ENCODE data around the gene LBHD1.
"Not testable (repeated sequence)": the region's sequence is repeated elsewhere in the genome, so short reads cannot be mapped to it uniquely, and the experiment has no call there.

The LBHD1 gene

DNA sequence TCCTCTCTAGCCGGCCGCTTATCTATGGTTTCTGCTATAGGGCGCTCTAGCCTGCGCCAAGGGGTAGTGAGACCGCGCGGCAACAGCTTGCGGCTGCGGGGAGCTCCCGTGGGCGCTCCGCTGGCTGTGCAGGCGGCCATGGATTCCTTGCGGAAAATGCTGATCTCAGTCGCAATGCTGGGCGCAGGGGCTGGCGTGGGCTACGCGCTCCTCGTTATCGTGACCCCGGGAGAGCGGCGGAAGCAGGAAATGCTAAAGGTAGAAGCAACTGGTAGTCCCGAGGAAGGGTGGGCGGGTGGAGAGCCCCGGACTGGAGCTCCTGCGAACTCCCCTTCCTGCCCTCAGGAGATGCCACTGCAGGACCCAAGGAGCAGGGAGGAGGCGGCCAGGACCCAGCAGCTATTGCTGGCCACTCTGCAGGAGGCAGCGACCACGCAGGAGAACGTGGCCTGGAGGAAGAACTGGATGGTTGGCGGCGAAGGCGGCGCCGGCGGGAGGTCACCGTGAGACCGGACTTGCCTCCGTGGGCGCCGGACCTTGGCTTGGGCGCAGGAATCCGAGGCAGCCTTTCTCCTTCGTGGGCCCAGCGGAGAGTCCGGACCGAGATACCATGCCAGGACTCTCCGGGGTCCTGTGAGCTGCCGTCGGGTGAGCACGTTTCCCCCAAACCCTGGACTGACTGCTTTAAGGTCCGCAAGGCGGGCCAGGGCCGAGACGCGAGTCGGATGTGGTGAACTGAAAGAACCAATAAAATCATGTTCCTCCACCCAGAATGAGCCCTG is at the start of gene LBHD1, which contains the start of gene UQCC3:
Gene LBHD1 (minus strand): TSS at position 660 of the 782 bp plus-strand sequence. CDS start 2,236 bp downstream, outside the sequence.
Gene UQCC3 (plus strand): TSS at position 66 of the 782 bp plus-strand sequence. CDS start 73 bp downstream, at position 139.
- DNase-seq, result peak; percentile 66

GRCh38 chr11:62719302-62719978 is 47.4 kb upstream of the LBHD1 start:
- DNase-seq, result no peak

- no peak for DNase-seq
Observed at GRCh38 chr11:62716816-62717215, 44.7 kb upstream of the LBHD1 start.

GRCh38 chr11:62716206-62716605 is 44.1 kb upstream of the LBHD1 start:
- no peak for DNase-seq

DNA sequence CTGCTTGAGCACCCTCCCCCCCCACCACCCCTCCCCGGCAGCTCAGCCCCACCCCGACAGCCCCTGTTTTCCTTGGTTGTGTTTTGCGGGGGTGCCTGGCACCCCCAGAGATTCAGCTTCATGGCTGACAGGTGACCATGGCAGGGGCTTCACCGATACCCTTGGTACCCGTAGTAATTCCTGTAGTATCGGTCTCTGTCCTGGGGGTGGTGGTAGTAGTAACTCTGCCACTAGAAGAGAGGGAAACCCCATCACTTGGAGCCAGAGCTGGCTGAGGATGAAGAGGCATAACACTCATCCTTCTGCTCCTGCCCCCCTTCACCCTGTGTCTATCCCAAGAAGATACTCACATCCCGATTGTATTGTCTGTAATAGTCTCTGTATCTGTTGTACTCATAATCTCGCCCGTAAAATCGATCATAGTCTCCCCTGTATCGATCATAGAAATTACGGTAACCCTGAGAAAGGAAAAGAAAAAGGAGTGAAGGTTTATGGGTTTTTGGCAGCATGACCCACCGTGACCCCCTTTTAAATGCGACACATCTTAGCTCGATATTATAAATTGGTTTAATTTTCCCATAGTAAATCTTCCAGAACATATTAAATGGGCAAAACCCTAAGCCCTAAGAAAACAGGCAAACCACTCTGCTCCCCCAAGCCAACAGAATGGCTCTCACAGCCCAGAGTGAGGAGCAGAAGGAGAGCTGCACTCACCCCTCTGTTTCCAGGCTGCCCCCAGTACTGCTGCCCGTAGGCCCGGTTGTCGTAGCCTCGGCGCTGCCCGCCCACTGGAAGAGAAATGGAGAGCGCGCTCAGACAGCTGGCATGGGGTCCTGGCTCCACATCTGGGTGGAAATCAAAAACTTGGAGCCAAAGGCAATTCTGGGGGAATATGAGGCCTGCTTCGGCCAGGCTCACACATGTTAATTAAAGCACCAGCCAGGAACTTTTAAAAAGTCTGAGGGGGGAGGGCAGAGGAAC is 43.4 kb upstream of the LBHD1 start:
- no peak for DNase-seq

DNA sequence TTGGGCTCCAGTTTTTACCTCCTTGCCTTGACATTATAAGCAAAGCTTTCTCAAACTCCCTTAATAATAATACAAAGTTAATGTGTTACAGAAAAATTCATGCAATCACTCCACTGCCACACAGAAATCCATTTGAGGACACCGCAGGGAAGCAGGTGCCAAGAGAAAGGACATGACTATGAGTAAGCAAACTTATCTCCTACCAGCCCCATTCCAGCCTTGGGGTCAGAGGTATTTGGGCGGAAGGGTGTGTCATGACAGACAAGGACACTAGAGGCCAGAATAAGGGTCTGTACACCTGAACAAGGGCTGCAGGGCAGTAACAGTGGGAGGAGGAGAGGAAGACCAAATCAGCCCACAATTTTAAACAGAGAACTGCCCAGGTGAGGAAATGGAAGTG is 41.3 kb upstream of the LBHD1 start:
- DNase-seq, result no peak

DNA sequence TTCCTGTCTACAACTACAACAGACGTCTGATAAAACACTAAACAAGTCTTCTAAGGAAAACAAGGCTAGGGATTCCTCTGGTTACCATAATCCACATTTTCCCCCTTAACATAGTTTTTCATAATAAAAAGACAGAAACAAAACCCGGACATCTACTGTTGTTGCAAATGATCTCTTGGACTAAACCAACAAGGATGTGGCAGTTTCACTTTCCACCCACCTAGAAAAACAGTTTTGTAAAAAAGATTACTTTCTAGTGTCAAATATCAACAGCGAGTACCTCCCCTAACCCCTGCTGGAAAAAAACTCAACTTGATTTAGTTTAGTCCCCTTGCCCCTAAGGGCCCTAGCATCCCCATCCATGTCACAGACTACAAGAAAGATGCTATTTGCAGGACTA is 40.8 kb upstream of the LBHD1 start:
- no peak for DNase-seq

DNA sequence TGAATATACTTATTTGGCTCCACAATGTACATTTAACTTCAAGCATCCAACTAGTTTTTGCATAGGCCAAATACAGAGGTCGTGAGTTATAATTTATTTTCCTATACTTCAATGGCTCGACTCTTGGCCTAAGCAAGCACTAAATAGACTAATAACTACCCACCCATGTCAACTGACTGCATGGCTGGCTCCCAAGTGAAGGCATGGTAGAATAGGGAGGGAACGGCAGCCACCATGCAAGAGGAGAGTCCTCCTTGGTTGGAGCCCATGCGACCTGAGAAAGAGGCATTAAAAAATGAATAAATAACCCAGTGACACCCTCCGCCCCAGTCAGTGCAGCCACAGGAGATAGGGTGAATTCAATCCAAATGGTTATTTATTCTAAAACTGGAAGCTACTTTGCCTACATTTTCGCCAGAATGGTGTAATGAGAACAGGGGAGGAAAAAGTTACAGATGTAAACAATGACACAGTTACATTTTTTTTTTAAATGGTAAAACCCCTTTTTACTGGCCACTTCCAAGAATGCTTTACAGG is 40.3 kb upstream of the LBHD1 start:
- DNase-seq, result no peak

DNA sequence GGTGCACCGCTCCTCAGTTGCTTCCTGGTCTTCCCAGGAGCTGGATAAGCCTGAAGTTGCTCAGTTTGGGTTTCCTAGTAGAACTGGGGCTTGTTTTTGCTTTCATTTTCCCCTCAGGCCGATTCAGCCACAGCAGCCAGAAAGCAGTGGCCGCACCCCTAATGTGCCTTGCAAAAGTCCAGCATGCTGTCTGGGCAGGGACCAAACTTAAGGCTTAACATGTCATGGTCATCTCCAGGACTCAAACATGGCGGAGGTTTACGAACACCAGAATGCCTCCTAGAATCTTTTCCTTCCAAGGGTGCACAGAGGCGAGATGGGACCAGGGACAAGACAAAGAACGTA is 37.9 kb upstream of the LBHD1 start:
- no peak for DNase-seq

- peak; percentile 50 for DNase-seq
Observed at GRCh38 chr11:62709247-62710000, 37.4 kb upstream of the LBHD1 start.

DNA sequence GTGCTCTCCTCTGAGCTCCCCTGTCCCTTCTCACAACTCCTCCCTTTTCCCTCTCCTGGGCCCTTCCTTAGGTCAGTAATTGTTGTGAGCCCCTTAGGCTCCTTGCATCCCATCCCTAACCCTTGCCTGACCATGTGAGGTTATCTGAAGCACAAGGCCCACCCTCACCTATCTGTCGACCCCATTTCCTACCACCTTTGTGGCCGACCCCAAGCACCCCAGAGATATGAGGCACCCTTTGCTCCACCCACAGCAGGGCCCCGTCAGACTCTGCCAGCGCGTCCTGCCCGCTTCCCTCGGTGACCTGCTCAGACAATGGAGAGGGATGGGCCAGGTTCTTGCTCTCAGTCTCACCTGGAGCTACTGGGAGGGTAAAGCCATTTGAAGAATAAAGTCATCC is 36.7 kb upstream of the LBHD1 start:
- no peak for DNase-seq

- no peak for DNase-seq
Observed at GRCh38 chr11:62708392-62708791, 36.3 kb upstream of the LBHD1 start.

GRCh38 chr11:62707277-62707861 is 35.3 kb upstream of the LBHD1 start, which contains the start of the genes BSCL2 and GNG3:
BSCL2 (minus strand) TSS chr11:62707424; CDS start chr11:62707195, 229 bp downstream.
GNG3 (plus strand) TSS chr11:62707676; CDS start chr11:62708296, 620 bp downstream.
- DNase-seq, result no peak

- DNase-seq, result no peak
Observed at GRCh38 chr11:62706850-62707247, 34.8 kb upstream of the LBHD1 start.

DNA sequence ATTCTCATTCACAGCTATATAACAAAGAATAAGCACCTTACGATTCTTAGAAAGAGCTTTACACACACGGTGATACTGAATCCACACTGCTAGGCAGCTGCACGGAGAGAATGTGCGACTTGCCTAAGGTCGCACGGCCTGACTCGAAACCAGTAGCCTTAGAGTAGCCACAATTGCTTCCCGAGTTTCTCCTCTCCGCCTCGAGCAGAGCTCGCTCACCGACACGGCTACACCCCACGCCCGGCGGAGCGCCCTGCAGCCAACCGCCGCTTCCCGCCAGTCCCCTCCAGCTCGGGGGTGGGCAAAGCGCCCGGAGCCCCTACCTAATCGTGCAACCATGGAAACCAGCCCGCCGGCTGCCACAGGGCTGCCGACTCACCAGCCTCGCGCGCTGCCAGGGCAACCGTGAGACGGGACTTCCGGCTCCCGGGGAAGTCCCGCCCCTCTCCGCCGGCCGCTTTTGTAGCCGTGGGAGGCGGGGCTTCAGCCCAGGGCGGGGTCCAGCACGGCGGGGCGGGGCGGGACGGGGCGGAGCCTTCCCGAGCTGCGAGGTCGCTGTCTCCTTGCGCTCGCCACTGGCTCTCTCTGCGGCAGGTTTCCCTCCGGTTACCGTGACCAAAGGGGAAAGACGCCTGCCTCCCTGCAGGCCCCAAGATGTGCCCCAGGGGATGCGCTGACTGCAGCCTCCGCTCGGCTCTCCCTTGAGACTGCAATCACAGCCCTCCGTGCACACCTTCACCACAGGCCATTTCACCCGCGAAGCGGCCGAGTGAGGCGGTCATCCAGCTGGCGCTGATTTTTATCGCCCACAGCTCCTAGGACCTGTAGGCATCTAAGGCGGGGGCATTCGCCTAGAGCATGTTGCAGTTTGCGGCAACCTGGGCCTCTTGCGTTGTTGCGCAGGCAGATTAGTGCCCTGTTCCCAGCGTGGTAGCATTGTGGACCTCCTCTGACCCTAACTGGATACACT is 34.1 kb upstream of the LBHD1 start:
- peak; percentile 88 for DNase-seq

DNA sequence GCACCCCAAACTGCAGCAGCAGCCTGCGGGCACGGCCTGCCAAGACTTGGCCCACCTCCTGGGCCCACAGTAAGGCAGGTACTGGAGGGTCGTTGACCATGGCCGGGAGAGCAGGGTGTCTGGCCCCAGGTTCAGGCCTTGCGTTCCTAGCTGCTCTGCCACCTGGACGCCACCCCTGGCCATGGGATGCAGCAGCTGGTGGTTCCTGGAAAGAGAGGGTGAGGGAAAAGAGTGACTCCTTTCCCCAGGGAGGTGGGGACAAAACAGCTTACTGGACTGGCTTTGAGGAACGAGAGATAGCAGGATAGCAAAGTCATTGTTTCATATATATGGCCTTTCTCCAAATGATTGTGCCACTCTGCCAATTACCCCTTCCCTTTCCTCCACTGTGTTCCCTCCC is 33.3 kb upstream of the LBHD1 start:
- no peak for DNase-seq

DNA sequence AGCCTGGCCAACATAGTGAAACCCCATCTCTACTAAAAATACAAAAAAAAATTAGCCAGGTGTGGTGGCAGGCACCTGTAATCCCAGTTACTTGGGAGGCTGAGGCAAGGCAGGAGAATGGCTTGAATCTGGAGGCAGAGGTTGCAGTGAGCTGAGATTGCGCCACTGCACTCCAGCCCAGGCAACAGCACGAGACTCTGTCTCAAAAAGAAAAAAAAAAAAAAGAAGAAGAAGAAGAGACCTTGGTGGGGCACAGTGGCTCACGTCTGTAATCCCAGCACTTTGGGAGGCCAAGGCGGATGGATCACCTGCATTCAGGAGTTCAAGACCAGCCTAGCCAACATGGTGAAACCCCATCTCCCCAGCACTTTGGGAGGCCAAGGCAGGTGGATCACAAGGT is 31.9 kb upstream of the LBHD1 start:
- not testable (repeated sequence) for DNase-seq

DNA sequence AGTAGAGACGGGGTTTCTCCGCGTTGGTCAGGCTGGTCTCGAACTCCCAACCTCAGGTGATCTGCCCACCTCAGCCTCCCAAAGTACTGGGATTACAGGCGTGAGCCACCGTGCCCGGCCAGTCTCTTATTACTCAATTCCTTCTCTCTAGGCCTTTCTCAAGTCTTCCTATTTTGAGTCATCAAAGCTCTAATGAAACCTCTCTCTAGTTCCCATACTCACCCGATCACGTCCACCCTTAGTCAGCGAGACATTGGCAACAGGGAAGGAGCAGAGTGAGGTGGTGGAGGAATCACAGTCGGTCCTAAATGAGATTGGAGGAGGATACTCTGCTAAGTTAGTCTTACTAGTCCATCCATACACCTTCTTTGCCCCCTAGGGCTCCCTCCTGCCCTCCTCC is 30.2 kb upstream of the LBHD1 start:
- no peak for DNase-seq

DNA sequence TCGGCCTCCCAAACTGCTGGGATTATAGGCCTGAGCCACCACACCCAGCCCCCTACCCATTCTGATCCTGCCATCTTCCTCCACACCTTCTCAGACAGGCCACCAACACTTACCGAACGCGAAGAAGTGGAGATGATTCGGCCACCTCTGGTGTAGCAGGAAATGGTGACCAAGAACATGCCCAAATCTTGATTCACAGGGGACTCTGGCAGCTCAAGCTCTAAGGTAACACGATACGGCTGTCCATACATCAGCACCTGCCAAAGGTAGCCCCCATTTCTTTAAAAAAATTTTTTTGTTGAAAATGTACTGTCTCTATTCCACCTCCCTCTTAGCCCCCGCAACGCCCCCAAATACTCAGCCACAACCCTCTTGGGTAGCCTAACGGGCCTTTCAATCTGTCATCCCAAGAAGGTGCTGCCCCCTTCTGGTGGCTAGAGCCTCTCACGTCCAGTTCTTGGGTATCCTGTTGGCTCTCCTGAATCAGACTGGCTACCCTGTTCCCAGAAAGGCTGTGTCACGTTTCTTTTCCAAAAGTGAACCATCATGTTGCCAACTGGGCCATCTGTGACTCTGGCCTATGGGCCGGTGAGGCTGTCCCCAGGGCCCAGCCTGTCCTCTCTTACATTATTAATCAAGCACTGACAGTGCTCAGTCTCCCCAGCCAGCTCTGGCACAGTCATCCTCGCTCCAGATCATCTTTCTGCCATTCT is 22.5 kb upstream of the LBHD1 start:
- DNase-seq, result peak; percentile 16

- not testable (repeated sequence) for DNase-seq
Observed at GRCh38 chr11:62693624-62694023, 21.6 kb upstream of the LBHD1 start.
